ENCODE results near the gene MMP13.

- TF ChIP-seq EZH2 (IDR thresholded peaks at IDR 0.05; ENCODE audit: insufficient read depth, poor library complexity, severe bottlenecking) (no peak), EZH2phosphoT487 (IDR thresholded peaks at IDR 0.05; ENCODE audit: insufficient read depth, low read depth) (no peak)
Observed at GRCh38 chr11:102928247-102928646, 27.3 kb downstream of the MMP13 start.

All from GM23248 (cell line).